Activated CD8-positive, alpha-beta memory T cell treated with anti-CD3 and anti-CD28 coated beads for 36 hours (primary cell): Measurements from ENCODE around the gene GID8. TPM values are rescaled to one million over a fixed set of nuclear protein-coding genes. Genes with fewer than 3 reads are reported as not detected.

Source experiments
- CTCF ChIA-PET: fragments of 350-600 bp; sonication (Branson Sonifier 250); formaldehyde crosslinking; loops from one replicate; lab custom pipeline; 2021; ENCODE audit warnings: antibody characterized with exemption; lab: Charles Lee
- POLR2A ChIA-PET: fragments of 350-600 bp; sonication (Branson Sonifier 250); formaldehyde crosslinking; loops from one replicate; lab custom pipeline; 2021; ENCODE audit warnings: antibody characterized with exemption; lab: Charles Lee
- total RNA-seq, 2 experiments: library from RNA; stranded (reverse); gene quantifications; one replicate each; pipeline ENCODE4 v1.2.3, GENCODE V29; 2021

Gene GID8
- total RNA-seq, 2 experiments from 2014 or later: 44.2 to 45.2 TPM

DNA sequence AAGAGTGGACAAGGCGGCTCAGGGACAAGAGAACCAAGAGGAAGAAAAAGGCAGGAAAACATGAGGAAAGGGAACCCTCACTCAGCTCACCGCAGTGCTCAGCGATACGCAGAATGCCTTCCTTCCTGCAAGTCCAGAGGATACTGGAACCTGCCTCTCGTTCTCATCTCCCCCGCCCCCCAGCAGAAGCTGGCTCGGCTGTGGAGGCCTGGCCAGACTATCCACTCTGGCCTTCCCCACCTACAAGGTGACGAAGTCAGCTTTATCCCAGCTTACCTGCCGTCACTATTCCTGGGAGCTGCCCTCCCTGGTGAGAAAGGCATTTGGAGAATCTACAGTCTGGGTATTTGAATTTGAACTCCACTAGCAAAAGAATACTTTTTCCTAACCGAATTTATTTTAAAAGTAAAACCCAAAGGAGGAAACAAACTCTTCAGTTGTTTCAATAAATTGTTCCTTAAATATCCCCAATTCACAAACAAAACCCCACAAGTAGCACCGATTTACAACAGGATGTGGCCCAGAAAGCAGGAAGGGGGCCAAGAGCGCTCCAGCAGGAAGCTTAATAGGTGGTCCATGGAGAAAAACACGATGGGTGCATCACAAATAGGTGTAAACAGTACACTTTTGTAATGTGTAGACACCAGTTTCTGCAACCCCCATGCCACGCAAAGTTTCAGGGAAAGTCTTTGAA is 9.6 kb upstream of the GID8 start:
- POLR2A ChIA-PET: interaction anchor here (4.6 kb wide), 1 partner anchor 9 kb away, joined by 31 read pairs; the partner anchor contains the start of gene GID8
- CTCF ChIA-PET: interaction anchor here (0.9 to 2.8 kb wide), 4 partner anchors 9 to 81 kb away, joined by 3 to 12 read pairs (median 3); partner anchors contain the start of gene GID8

DNA sequence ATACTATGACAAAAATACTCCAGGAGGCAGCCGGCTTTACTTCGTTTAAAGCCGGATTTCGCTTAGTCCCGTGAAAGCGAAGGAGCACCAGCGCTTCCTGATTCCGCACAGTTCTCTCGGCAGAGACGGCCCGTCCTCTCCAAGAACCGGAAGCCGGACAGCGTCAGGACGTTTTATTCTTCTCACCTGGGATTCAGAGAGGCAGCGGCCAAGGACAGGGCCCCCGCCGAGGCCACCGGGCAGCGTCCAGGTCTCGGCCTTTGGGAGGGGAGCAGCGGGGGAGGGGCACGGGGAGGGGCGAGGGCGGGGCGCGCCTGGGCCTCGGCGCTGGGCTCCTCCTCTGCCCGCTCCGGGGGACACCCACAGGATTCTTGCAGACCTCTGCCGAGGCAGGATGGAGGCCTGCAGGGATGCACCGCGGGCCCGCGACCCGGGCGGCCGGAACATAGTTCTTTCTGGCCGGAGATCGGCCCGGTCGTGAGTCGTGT is 8.9 kb upstream of the GID8 start:
- CTCF ChIA-PET: interaction anchor here (0.9 to 2.8 kb wide), 2 partner anchors 8 to 11 kb away, joined by 3 to 12 read pairs; partner anchors contain the start of gene GID8
- POLR2A ChIA-PET: interaction anchor here (4.6 kb wide), 1 partner anchor 8 kb away, joined by 31 read pairs; the partner anchor contains the start of gene GID8

GRCh38 chr20:62931464-62931863 is 6.5 kb upstream of the GID8 start:
- POLR2A ChIA-PET: no interaction called here
- CTCF ChIA-PET: no interaction called here

DNA sequence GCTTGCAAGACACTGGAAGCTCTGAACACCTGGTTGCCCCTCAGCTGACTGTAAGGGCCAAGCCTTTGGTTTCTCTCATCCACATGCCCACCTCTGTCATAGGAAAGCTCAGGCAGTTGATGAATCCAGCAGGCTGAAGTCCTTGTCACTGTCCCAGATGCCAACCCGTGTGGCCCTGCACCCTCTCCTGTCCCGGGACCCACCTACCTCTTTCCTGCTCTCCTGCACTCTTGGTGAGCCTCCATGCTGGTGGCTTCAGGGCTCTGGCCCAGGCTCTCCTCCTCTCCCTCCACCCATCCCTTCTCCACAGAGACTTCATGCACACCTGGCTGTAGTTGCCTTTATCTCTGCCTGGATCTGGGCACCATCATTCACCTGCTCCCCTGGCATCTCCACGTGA is 4.0 kb upstream of the GID8 start:
- ChIA-PET POLR2A (no interaction called here), CTCF (interaction anchor here (1.3 to 2.2 kb wide), 2 partner anchors 20 to 119 kb away, joined by 3 to 6 read pairs; no protein-coding TSS in a partner anchor)

DNA sequence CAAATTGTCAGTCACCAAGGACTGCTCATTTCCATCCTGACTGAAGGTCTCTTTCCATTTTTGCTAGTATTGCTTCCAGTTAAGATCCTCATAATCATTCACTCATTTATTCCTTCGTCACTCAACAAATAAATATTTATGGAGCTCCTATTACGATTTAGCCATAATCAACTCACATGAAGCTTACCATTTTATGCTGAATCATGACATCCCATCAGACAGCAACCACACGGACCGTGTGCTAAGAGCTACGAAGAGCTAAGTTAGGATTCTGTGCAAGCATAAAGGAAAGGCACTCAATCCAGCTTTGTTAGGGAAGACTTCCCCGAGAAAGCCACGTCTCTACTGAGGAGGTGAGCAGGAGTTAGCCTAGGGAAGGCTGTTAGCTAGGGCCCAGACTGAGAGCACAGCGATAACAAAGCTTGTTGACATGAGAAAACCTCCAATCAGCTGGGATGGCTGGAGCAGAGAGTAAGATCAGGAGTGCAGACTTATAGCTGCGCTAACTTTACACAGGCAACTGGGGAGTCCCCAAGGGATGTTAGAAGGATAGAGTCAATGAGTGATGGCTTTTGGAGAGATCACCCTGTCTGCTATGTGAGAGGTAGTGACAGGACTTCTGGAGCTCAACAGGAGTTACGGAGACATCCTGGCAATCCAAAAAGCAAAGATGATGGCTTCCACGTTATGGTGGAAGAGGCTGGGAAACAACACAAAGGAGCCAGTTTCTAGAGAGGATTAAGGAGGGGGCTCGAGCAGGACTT is 2.6 kb upstream of the GID8 start:
- POLR2A ChIA-PET: interaction anchor here (0.8 to 4.6 kb wide), 2 partner anchors 9 to 19 kb away, joined by 3 to 31 read pairs; partner anchors contain the start of gene DIDO1
- CTCF ChIA-PET: interaction anchor here (1.3 to 2.2 kb wide), 3 partner anchors 9 to 21 kb away, joined by 4 to 6 read pairs (median 4); no protein-coding TSS in a partner anchor

DNA sequence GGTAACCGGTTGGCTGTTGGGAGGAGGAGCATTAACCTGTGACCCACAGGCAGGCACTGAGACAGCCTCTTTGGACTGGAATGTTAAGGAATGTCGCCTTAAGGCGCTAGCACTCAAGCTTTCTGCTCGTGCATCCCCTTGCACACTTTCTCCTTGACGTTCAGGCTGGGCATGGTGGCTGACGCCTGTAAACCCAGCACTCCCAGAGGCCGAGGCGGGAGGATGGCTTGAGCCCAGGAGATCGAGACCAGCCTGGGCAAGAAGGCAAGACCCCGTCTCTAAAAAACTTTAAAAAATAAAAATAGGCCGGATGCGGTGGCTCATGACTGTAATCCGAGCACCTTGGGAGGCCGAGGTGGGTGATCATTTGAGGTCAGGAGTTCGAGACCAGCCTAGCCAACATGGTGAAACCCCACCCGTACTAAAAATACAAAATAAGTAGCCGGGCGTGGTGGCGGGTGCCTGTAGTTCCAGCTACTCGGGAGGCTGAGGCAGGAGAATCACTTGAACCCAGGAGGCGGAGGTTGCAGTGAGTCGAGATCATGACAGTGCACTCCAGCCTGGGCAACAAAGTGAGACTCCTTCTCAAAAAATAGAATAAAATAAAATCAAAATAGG is 1.9 kb upstream of the GID8 start:
- CTCF ChIA-PET: interaction anchor here (1.3 to 2.2 kb wide), 4 partner anchors 8 to 22 kb away, joined by 4 to 12 read pairs (median 5); partner anchors contain the start of gene DIDO1
- POLR2A ChIA-PET: interaction anchor here (0.8 to 4.6 kb wide), 2 partner anchors 9 to 18 kb away, joined by 3 to 31 read pairs; partner anchors contain the start of gene DIDO1

- POLR2A ChIA-PET: interaction anchor here (0.7 to 4.6 kb wide), 6 partner anchors 11 to 286 kb away, joined by 3 to 31 read pairs (median 5); partner anchors contain the start of genes DIDO1 and SLC17A9
- CTCF ChIA-PET: interaction anchor here (1.0 to 2.9 kb wide), 5 partner anchors 10 to 36 kb away, joined by 3 to 12 read pairs (median 7); partner anchors contain the start of gene DIDO1
Measured at GRCh38 chr20:62937268-62938104, 461 bp upstream of the GID8 start.

GRCh38 chr20:62940875-62941274 is 2.9 kb downstream of the GID8 start:
- POLR2A ChIA-PET: no interaction called here
- CTCF ChIA-PET: no interaction called here

DNA sequence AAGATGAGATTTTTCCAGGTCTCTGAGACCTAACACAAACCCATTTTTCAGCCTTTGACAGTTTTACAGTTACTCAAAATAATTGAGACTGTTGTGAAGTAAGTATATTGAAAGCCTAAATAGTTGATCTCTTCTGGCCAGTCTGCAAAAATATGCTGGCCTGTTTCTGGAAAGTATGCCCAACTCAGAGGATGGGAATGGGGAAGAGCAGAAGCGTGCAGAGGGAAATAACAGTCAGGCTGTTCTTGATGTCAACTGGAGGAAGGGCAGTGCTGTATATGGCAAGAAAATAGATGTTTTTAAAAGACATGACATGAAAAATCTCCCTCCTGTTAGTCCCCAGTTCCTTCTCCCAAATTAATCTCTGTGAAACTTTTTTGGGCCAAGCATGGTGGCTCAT is 3.8 kb downstream of the GID8 start:
- POLR2A ChIA-PET: no interaction called here
- CTCF ChIA-PET: no interaction called here

GRCh38 chr20:62942456-62942855 is 4.5 kb downstream of the GID8 start:
- ChIA-PET POLR2A (no interaction called here), CTCF (no interaction called here)

GRCh38 chr20:62943396-62943795 is 5.4 kb downstream of the GID8 start:
- ChIA-PET CTCF (no interaction called here), POLR2A (no interaction called here)

- CTCF ChIA-PET: interaction anchor here (0.9 kb wide), 1 partner anchor 9 kb away, joined by 3 read pairs; no protein-coding TSS in a partner anchor
- POLR2A ChIA-PET: interaction anchor here (0.6 kb wide), 1 partner anchor 25 kb away, joined by 3 read pairs; no protein-coding TSS in a partner anchor
Measured at GRCh38 chr20:62944184-62944583, 6.2 kb downstream of the GID8 start.

- POLR2A ChIA-PET: interaction anchor here (0.6 kb wide), 1 partner anchor 25 kb away, joined by 3 read pairs; no protein-coding TSS in a partner anchor
- CTCF ChIA-PET: no interaction called here
Measured at GRCh38 chr20:62944746-62945145, 6.8 kb downstream of the GID8 start.

- POLR2A ChIA-PET: no interaction called here
Measured at GRCh38 chr20:62945771-62946339, 7.9 kb downstream of the GID8 start.

DNA sequence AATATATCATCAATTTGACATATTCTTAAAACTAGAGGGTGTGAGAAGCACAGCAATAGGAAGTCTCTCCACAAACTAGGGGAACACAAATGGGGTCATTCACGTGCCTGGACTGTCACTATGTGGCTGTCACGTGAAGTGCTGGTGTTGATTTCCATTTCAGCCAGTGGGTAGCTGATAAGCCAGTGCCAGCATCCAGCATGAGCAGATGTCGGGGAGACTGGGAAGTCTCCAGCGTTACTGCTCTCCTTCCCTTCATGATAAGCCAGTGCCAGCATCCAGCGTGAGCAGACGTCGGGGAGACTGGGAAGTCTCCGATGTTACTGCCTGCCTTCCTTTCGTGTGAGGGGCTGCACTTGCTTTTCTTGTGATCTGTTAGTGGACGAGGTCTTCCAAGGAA is 9.0 kb downstream of the GID8 start:
- CTCF ChIA-PET: no interaction called here
- POLR2A ChIA-PET: no interaction called here

More at GRCh38 chr20:62945771-62946339, 7.9 kb downstream of the GID8 start:
- CTCF ChIA-PET: no interaction called here

DNA sequence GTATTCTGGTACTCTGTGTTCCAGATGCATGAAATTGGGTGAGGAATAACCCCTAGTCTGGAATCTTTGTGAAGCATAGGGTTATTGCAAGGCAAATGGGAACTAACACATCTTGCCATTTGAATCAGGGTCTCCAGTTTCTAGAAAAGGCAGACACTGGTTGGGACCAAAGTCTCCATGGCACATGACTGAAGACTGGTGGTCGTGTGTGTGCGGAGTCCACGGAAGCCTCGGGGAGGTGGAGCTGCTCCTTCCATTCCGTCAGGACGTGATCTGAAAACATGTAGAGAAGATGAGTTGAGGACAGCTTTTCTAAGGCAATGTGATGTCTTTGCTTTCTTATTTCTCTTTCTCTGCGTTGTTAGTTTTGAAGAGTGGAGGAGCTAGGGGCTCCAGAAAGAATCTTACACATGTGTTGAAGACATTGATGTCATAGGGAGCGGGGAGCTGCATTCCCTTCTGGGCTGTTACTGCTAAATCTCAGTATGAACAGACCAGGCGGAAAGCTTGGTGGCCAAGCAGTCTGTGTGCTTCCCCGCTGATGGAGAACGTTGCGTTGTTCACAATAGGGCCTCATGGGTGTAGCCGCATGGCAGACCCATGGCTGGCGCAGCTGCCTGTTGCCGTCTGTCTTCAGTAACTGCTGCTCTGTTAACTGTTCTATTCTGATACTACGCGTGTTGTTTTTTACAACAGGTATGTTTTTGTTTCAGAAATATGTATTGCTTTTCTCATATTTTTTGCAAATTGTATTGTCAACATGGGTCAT is 9.8 kb downstream of the GID8 start:
- CTCF ChIA-PET: no interaction called here

More for the DNA sequence above, 9.8 kb downstream of the GID8 start:
- POLR2A ChIA-PET: no interaction called here
